HCT116 (cell line): ENCODE measurements around the gene HIRIP3. TPM values are rescaled to one million over a fixed set of nuclear protein-coding genes. Genes with fewer than 3 reads are reported as not detected.

Experiments used
- ATAC-seq: fragments of 200-7000 bp; cut with Tn5 transposase; 2 replicates; pipeline ENCODE4 v1.9.1; 2020; ENCODE audit warnings: mild to moderate bottlenecking, moderate library complexity
- BruUV-seq: library from RNA; stranded (reverse); fragments of 400-500 nt; replicated peaks from 2 replicates; lab custom pipeline; 2021; lab: Mats Ljungman, UMichigan
- CTCF ChIA-PET: fragments of 300-600 bp; sonication (Branson Sonifier 250); formaldehyde crosslinking; loops from one replicate; lab custom pipeline; 2021; ENCODE audit warnings: antibody characterized with exemption; lab: Charles Lee
- POLR2A ChIA-PET: fragments of 300-600, 350-600 bp; sonication (Branson Sonifier 250); formaldehyde crosslinking; loops from one replicate; lab custom pipeline; 2021; ENCODE audit warnings: antibody characterized with exemption; lab: Charles Lee
- RAD21 ChIA-PET, 2 experiments: fragments of 300-600 bp; sonication (Branson Sonifier 250); formaldehyde crosslinking; loops; one replicate each; lab custom pipeline; 2023; ENCODE audit warnings: low total read pairs in 2 of 2; ENCODE audit not compliant: uncharacterized antibody in 2 of 2, unreplicated experiment in 2 of 2, low non-redundant PET in 1 of 2; lab: Charles Lee
- DNase-seq: peaks from one replicate; pipeline ENCODE4 v3.0.0-alpha.2; 2010; ENCODE audit warnings: low read depth, low spot score
- H2AFZ ChIP-seq: fragments of 200-600 bp; shearing (Covaris generic), sonication (generic); 2 replicates; pipeline ENCODE4 v1.6.1; 2017; ENCODE audit warnings: low read depth, mixed run types, mixed read lengths, antibody characterized with exemption, low read length; ENCODE audit not compliant: poor library complexity, severe bottlenecking
- H3K27ac ChIP-seq: 2 replicates; pipeline ENCODE4 v1.5.1; 2012; ENCODE audit warnings: low read depth, low read length
- H3K27me3 ChIP-seq: fragments of 200-600 bp; sonication (generic); 2 replicates; pipeline ENCODE4 v1.6.1; 2016; ENCODE audit warnings: mixed run types, low read length, mixed read lengths; ENCODE audit not compliant: insufficient read depth
- H3K36me3 ChIP-seq, 2 experiments: fragments of 200-500 bp in 1 of 2; fragments of 200-600 bp in 1 of 2; sonication (Bioruptor generic) in 1 of 2; sonication (generic) in 1 of 2; 2 replicates each; pipeline versions ENCODE4 v1.5.1 to v1.6.1; 2014 to 2016; ENCODE audit warnings: low read length in 2 of 2, inconsistent platforms in 1 of 2, mixed read lengths in 1 of 2, mixed run types in 1 of 2; ENCODE audit not compliant: insufficient read depth in 2 of 2, control insufficient read depth in 1 of 2
- H3K4me1 ChIP-seq, 2 experiments: fragments of 200-600 bp in 1 of 2; sonication (generic) in 1 of 2; 2 replicates each; pipeline versions ENCODE4 v1.5.1 to v1.6.1; 2012 to 2017; ENCODE audit warnings: low read length in 2 of 2, inconsistent platforms in 1 of 2, mild to moderate bottlenecking in 1 of 2, mixed read lengths in 1 of 2, mixed run types in 1 of 2, moderate library complexity in 1 of 2; ENCODE audit not compliant: insufficient read depth in 2 of 2, control insufficient read depth in 1 of 2
- H3K4me2 ChIP-seq: fragments of 200-600 bp; sonication (generic); 2 replicates; pipeline ENCODE4 v1.6.1; 2017; ENCODE audit warnings: mixed run types, low read length, mixed read lengths
- H3K4me3 ChIP-seq, 2 experiments: fragments of 200-600 bp in 1 of 2; sonication (generic) in 1 of 2; replicated peaks in 1 of 2; 2 replicates each; pipeline ENCODE4 v1.5.1; 2011 to 2016; ENCODE audit warnings: low read length in 2 of 2, control low read depth in 1 of 2, low read depth in 1 of 2, mild to moderate bottlenecking in 1 of 2, mixed read lengths in 1 of 2, mixed run types in 1 of 2
- H3K79me2 ChIP-seq: fragments of 200-600 bp; sonication (generic); 2 replicates; pipeline ENCODE4 v1.6.1; 2017; ENCODE audit warnings: mild to moderate bottlenecking, mixed run types, low read length, moderate library complexity, mixed read lengths; ENCODE audit not compliant: insufficient read depth
- H3K9ac ChIP-seq: fragments of 200-600 bp; sonication (generic); 2 replicates; pipeline ENCODE4 v1.6.1; 2016; ENCODE audit warnings: low read length, mixed read lengths
- H3K9me2 ChIP-seq: fragments of 200-600 bp; sonication (generic), shearing (Covaris generic); 2 replicates; pipeline ENCODE4 v1.6.1; 2017; ENCODE audit warnings: mixed run types, mild to moderate bottlenecking, moderate library complexity; ENCODE audit not compliant: insufficient read depth
- H3K9me3 ChIP-seq, 2 experiments: fragments of 200-500 bp in 1 of 2; fragments of 200-600 bp in 1 of 2; sonication (Bioruptor generic) in 1 of 2; sonication (generic) in 1 of 2; 2 replicates each; pipeline ENCODE4 v1.6.1; 2014 to 2017; ENCODE audit warnings: low read length in 2 of 2, mixed read lengths in 2 of 2, inconsistent platforms in 1 of 2, low read depth in 1 of 2, mild to moderate bottlenecking in 1 of 2, mixed run types in 1 of 2, moderate library complexity in 1 of 2; ENCODE audit not compliant: control insufficient read depth in 1 of 2, insufficient read depth in 1 of 2
- H4K20me1 ChIP-seq: fragments of 200-600 bp; sonication (generic), shearing (Covaris generic); 2 replicates; pipeline ENCODE4 v1.6.1; 2017; ENCODE audit warnings: mixed run types, mild to moderate bottlenecking, moderate library complexity; ENCODE audit not compliant: insufficient read depth
- ATF3 ChIP-seq: IDR thresholded peaks from 2 replicates; pipeline ENCODE4 v1.6.1; 2012
- CBX3 ChIP-seq: IDR thresholded peaks from 2 replicates; pipeline ENCODE4 v1.6.1; 2012; ENCODE audit warnings: low read depth
- CTCF ChIP-seq, 3 experiments: fragments of 200-600 bp in 1 of 3; sonication (generic) in 1 of 3; IDR thresholded peaks in 2 of 3; conservative IDR thresholded peaks in 1 of 3; 2 replicates each; pipeline ENCODE4 v1.5.1; 2012 to 2017; ENCODE audit warnings: low read depth in 2 of 3, low read length in 2 of 3, antibody characterized with exemption in 1 of 3, borderline replicate concordance in 1 of 3, control low read depth in 1 of 3, mild to moderate bottlenecking in 1 of 3, mixed read lengths in 1 of 3, mixed run types in 1 of 3, moderate library complexity in 1 of 3; ENCODE audit not compliant: insufficient read depth in 1 of 3
- EGR1 ChIP-seq: IDR thresholded peaks from 2 replicates; pipeline ENCODE4 v1.6.1; 2012; ENCODE audit warnings: low read depth
- EZH2phosphoT487 ChIP-seq: fragments of 200-600 bp; IDR thresholded peaks from 2 replicates; pipeline ENCODE4 v1.6.1; 2018; ENCODE audit warnings: antibody characterized with exemption, borderline replicate concordance
- JUND ChIP-seq: IDR thresholded peaks from 2 replicates; pipeline ENCODE4 v1.6.1; 2012
- REST ChIP-seq: IDR thresholded peaks from 2 replicates; pipeline ENCODE4 v1.6.1; 2012; ENCODE audit warnings: low read depth
- SIN3A ChIP-seq: IDR thresholded peaks from 2 replicates; pipeline ENCODE4 v1.6.1; 2012; ENCODE audit warnings: low read depth
- SP1 ChIP-seq: IDR thresholded peaks from 2 replicates; pipeline ENCODE4 v1.6.1; 2012; ENCODE audit warnings: low read depth
- ZFX ChIP-seq: fragments of 450-650 bp; IDR thresholded peaks from 2 replicates; pipeline ENCODE4 v1.6.1; 2017
- ZNF274 ChIP-seq: fragments of 200-500 bp; sonication (Bioruptor generic); IDR thresholded peaks from 2 replicates; pipeline ENCODE4 v1.6.1; 2014; ENCODE audit warnings: mild to moderate bottlenecking, low read depth, low read length, inconsistent platforms
- intact Hi-C: fragments of 100-400 bp; cut with micrococcal nuclease; formaldehyde crosslinking; loops from 2 replicates; pipeline ENCODE4 v1.10.0; 2022
- total RNA-seq: library from RNA; stranded (reverse); gene quantifications from one replicate; pipeline ENCODE4 v1.2.1, GENCODE V29; 2021; ENCODE audit not compliant: unreplicated experiment

HIRIP3 gene
- total RNA-seq, 1 experiment from 2014 or later, result 21.8 TPM

GRCh38 chr16:29987371-29988085 is 7.9 kb downstream of the HIRIP3 start:
- Histone ChIP-seq H3K4me1 (no peaks in the 10 kb centered on the region), H2AFZ (no peak overlapping the region), H4K20me1 (no peaks in the 10 kb centered on the region), H3K4me2 (no peak overlapping the region), H3K27me3 (no peaks in the 10 kb centered on the region), H3K4me3 (no peak overlapping the region), H3K27ac (no peak overlapping the region), H3K79me2 (no peaks in the 10 kb centered on the region), H3K36me3 (peaks cover 47 to 55% of the 10 kb centered on the region in 2 experiments), H3K9ac (no peak overlapping the region), H3K9me2 (no peaks in the 10 kb centered on the region), H3K9me3 (no peaks in the 10 kb centered on the region)
- TF ChIP-seq ATF3 (no peak), SIN3A (no peak), EZH2phosphoT487 (no peak), ZFX (no peak), SP1 (no peak), REST (no peak), CBX3 (no peak), CTCF (IDR thresholded peaks at IDR 0.05 in 2 of 3, conservative IDR thresholded peaks at IDR 0.05 in 1 of 3; ENCODE audit: borderline replicate concordance in 1 of 3, insufficient read depth in 1 of 3, low read depth in 2 of 3, low read length in 2 of 3) (no peak), JUND (no peak), EGR1 (no peak), ZNF274 (no peak)
- BruUV-seq, result no TSS peak
- intact Hi-C loops, result no loop called here
- CTCF ChIA-PET, result no interaction called here
- DNase-seq (no peak), ATAC-seq (no peak; the same call in 1 of the 2 replicates)
- POLR2A ChIA-PET, result interaction anchor here (2.0 kb wide), 1 partner anchor 14 kb away, joined by 9 read pairs; the partner anchor contains the start of gene TAOK2
- RAD21 ChIA-PET, result interaction anchor here in 1 of 2 experiments (0.7 kb wide), 1 partner anchor 136 kb away, joined by 4 read pairs; no protein-coding TSS in a partner anchor
